ACC112 (cell line): ENCODE data around the gene C1orf210.

Experiments
- H2AFZ ChIP-seq: fragments of 200-600 bp; sonication (generic); one replicate; pipeline ENCODE4 v1.6.0; 2017; ENCODE audit warnings: antibody characterized with exemption, low read length; ENCODE audit not compliant: unreplicated experiment
- H3K27ac ChIP-seq: fragments of 200-600 bp; sonication (generic); 2 replicates; pipeline ENCODE4 v1.5.1; 2014; ENCODE audit warnings: low read depth, mild to moderate bottlenecking, antibody characterized with exemption, low read length, moderate library complexity
- H3K27me3 ChIP-seq: fragments of 200-600 bp; sonication (generic); 2 replicates; pipeline ENCODE4 v1.6.1; 2014; ENCODE audit warnings: mild to moderate bottlenecking, antibody characterized with exemption, low read length, moderate library complexity, mixed read lengths; ENCODE audit not compliant: insufficient read depth
- H3K36me3 ChIP-seq: fragments of 200-600 bp; sonication (generic); 2 replicates; pipeline ENCODE4 v1.6.1; 2016; ENCODE audit warnings: mild to moderate bottlenecking, antibody characterized with exemption, low read length, moderate library complexity, mixed read lengths; ENCODE audit not compliant: insufficient read depth
- H3K4me1 ChIP-seq: fragments of 200-600 bp; sonication (generic); one replicate; pipeline ENCODE4 v1.6.1; 2016; ENCODE audit warnings: low read length, mixed read lengths; ENCODE audit not compliant: insufficient read depth, unreplicated experiment, control insufficient read depth
- H3K4me3 ChIP-seq: fragments of 200-600 bp; sonication (generic); 2 replicates; pipeline ENCODE4 v1.5.1; 2014; ENCODE audit warnings: mild to moderate bottlenecking, low read depth, low read length
- H3K79me2 ChIP-seq: fragments of 200-600 bp; sonication (generic); one replicate; pipeline ENCODE4 v1.6.0; 2016; ENCODE audit warnings: low read length; ENCODE audit not compliant: control insufficient read depth, unreplicated experiment, insufficient read depth

The C1orf210 gene

DNA sequence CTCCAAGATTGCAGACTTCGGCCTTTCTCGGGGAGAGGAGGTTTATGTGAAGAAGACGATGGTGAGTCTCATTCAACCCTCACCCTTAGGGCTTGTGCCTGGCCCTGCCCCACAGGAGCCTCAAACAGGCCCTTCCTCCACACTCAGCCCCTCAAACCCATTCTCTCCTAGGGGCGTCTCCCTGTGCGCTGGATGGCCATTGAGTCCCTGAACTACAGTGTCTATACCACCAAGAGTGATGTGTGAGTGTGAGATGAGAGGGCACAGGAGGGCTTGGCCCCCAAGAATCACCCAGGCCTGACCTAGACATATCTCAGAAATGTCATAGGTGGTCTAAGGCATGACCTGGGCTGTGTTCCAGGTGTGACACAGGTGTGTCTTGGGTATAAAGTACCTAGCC, 33.9 kb upstream of the C1orf210 start:
- no peaks in the 10 kb centered on the region for H3K79me2 ChIP-seq
- H3K27ac ChIP-seq = no peak overlapping the region
- no peaks in the 10 kb centered on the region for H3K27me3 ChIP-seq
- no peak overlapping the region for H2AFZ ChIP-seq
- no peak overlapping the region for H3K4me3 ChIP-seq
- H3K4me1 ChIP-seq = no peaks in the 10 kb centered on the region
- no peaks in the 10 kb centered on the region for H3K36me3 ChIP-seq

DNA sequence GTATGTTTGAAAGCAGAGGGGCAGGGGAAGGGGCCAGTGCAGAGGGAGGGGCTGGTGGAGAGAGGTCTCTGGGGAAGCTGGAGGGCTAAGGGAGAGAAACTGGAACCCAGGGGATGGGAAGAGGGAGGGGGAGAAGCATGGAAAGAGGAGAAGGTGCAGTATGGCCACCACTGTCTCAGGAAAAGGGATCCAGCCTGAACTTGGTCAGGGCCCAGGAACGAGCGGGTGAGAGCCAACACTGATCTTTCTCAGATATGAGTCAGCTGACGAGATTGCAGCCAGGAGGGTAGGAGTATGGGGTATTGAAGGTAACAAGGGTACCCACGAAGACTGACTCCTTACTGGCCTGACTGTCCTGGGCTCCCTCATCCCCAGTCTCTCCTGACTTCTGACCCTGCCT, 33.5 kb upstream of the C1orf210 start:
- Histone ChIP-seq H3K4me1 (no peaks in the 10 kb centered on the region), H3K36me3 (no peaks in the 10 kb centered on the region), H3K27ac (no peak overlapping the region), H3K4me3 (no peak overlapping the region), H3K27me3 (no peaks in the 10 kb centered on the region), H3K79me2 (no peaks in the 10 kb centered on the region), H2AFZ (no peak overlapping the region)

DNA sequence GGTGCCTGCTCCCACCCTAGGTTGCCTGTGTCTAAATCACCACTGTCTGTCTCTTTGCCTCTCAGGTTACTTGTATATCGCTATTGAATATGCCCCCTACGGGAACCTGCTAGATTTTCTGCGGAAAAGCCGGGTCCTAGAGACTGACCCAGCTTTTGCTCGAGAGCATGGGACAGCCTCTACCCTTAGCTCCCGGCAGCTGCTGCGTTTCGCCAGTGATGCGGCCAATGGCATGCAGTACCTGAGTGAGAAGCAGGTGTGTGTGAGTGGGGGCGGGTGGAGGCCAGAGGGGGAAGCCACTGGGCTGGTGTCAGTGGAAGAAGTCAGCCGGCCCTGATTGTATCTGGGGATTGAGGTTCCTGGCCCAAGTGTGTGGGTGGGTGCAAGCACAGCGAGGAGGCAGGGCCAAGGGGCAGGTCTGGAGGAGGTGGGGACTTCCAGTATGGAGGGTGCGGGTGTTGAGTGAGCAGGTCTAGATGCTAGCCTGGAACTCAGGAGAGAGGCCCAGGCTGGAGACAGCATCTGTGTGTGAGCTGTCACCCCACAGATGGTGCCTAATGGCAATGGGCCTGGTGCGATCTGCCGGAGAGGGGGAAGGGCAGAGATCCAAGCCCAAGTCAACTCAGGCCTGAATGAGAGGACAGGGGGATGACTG, 32.6 kb upstream of the C1orf210 start:
- H3K27me3 ChIP-seq = no peaks in the 10 kb centered on the region
- no peaks in the 10 kb centered on the region for H3K79me2 ChIP-seq
- no peak overlapping the region for H2AFZ ChIP-seq
- no peak overlapping the region for H3K27ac ChIP-seq
- H3K36me3 ChIP-seq = no peaks in the 10 kb centered on the region
- no peaks in the 10 kb centered on the region for H3K4me1 ChIP-seq
- H3K4me3 ChIP-seq = no peak overlapping the region

DNA sequence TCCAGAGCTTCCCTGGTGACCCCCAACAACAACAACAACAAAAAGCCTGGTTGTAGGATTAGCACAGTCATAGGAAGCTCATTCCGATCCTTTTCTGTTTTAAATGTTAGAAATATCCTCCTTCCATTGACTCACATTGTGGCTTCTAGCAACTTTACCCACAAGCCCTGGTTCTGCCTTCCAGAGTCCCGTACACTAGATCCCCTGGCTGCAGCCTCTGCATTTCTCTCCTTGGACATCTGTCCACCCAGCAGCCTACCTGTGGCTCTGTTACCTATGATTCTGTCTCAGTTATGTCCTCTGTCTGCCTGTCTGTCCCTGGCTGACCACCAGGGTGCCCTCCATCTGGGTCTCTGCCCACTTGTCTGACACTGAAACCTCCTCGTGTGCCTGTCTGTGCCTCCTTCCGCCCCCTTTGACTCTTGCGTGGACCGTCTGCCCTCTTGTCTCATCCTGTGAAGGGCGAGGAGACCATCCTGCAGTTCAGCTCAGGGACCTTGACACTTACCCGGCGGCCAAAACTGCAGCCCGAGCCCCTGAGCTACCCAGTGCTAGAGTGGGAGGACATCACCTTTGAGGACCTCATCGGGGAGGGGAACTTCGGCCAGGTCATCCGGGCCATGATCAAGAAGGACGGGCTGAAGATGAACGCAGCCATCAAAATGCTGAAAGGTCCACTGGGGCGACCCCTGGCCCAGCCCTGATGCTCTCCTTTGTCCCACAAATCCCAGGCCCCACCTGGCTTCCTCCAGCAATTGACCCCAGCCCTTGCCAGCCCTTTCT, 31.5 kb upstream of the C1orf210 start:
- no peak overlapping the region for H2AFZ ChIP-seq
- no peaks in the 10 kb centered on the region for H3K79me2 ChIP-seq
- no peaks in the 10 kb centered on the region for H3K36me3 ChIP-seq

DNA sequence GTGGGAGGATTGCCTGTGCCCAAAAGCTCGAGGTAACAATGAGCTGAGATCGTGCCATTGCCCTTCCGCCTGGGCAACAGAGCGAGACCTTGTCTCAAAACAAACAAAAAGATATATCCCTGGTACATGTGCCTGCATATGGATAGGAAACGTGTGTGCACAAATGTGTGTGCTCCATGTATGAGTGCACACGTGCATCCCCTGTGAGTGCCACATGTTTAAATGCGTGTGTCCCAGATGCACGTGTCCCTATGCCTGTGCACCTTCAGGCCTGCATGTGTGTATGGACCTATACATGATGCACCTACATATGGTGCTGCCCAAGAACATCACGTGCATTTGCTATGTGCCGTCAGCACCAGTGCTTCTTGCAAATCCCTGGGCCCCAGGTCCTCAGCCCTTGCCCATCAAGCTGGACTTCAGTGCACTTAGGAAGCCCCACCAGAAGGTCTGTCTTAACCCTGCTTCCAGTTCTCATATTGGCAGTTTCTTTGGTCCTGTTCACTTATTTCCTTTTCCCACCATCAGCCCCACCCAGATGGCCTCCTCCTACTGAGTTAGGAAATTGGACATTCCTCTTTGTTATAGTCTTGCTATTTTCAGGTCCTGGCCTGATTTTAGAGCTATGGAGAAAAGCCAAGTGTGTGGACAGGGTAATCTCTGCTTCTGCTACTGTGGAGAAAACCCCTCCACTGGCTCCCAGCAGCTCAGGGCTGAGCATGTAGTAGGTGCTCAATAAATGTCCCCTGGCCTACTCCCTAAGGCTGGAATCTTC, 30.8 kb upstream of the C1orf210 start:
- Histone ChIP-seq H3K27ac (no peak overlapping the region), H3K4me1 (no peaks in the 10 kb centered on the region), H3K36me3 (no peaks in the 10 kb centered on the region), H3K4me3 (no peak overlapping the region), H3K79me2 (no peaks in the 10 kb centered on the region), H2AFZ (no peak overlapping the region), H3K27me3 (no peaks in the 10 kb centered on the region)

More for the DNA sequence above, 31.5 kb upstream of the C1orf210 start:
- H3K4me3 ChIP-seq = no peak overlapping the region
- no peaks in the 10 kb centered on the region for H3K27me3 ChIP-seq
- no peak overlapping the region for H3K27ac ChIP-seq
- no peaks in the 10 kb centered on the region for H3K4me1 ChIP-seq

DNA sequence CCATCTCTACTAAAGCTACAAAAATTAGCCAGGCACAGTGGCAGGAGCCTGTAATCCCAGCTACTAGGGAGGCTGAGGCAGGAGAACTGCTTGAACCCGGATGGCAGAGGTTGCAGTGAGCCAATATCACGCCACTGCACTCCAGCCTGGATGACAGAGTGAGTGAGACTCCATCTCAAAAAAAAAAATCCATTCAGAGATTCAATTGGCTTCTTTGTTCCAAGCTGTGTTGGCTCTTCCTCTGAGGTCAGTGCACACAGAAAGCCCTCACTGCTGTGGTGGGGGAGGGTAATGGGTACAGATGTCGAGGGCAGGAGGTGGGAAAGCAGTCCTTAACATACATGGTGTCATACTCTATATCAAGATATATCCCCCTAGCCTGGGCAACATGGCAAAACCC, 30.1 kb upstream of the C1orf210 start:
- Histone ChIP-seq H3K36me3 (no peaks in the 10 kb centered on the region), H3K79me2 (no peaks in the 10 kb centered on the region), H2AFZ (no peak overlapping the region), H3K27ac (no peak overlapping the region), H3K27me3 (no peaks in the 10 kb centered on the region), H3K4me3 (no peak overlapping the region), H3K4me1 (no peaks in the 10 kb centered on the region)

DNA sequence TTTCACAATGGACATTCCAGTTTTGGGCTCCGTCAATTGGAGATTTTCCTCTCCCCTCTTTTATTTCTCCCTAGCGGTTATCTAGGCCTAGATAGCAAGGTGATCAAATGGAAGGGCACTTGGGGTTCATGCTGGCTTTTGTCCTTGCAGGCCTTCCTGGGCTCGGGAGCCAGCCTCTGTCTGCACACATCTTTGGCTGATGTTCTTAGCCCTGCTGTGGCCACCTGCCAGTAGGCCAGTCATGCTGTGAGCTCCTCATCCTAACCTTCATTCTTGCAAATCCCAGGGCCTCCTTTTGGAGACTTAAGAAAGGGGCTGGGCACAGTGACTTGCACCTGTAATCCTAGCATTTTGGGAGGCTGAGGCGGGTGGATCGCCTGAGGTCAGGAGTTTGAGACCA, 28.9 kb upstream of the C1orf210 start:
- Histone ChIP-seq H3K27ac (no peak overlapping the region), H3K4me1 (no peaks in the 10 kb centered on the region), H3K36me3 (no peaks in the 10 kb centered on the region), H3K27me3 (no peaks in the 10 kb centered on the region), H3K79me2 (no peaks in the 10 kb centered on the region), H3K4me3 (no peak overlapping the region), H2AFZ (no peak overlapping the region)

DNA sequence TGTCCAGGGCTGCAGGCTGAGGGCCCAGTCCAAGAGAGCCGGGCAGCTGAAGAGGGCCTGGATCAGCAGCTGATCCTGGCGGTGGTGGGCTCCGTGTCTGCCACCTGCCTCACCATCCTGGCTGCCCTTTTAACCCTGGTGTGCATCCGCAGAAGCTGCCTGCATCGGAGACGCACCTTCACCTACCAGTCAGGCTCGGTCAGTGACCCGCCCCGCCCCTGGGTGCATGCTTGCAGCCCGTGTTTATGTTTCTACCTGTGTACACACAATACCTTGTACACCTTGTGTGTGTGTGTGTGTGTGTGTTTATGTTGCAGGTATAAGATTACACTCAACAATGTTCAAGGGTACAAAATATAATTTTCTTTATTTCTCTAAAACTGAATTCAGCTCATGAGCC, 28.4 kb upstream of the C1orf210 start:
- H3K27ac ChIP-seq = no peak overlapping the region
- H3K4me3 ChIP-seq = no peak overlapping the region
- no peaks in the 10 kb centered on the region for H3K36me3 ChIP-seq
- no peaks in the 10 kb centered on the region for H3K79me2 ChIP-seq
- no peaks in the 10 kb centered on the region for H3K4me1 ChIP-seq
- no peaks in the 10 kb centered on the region for H3K27me3 ChIP-seq
- H2AFZ ChIP-seq = no peak overlapping the region

DNA sequence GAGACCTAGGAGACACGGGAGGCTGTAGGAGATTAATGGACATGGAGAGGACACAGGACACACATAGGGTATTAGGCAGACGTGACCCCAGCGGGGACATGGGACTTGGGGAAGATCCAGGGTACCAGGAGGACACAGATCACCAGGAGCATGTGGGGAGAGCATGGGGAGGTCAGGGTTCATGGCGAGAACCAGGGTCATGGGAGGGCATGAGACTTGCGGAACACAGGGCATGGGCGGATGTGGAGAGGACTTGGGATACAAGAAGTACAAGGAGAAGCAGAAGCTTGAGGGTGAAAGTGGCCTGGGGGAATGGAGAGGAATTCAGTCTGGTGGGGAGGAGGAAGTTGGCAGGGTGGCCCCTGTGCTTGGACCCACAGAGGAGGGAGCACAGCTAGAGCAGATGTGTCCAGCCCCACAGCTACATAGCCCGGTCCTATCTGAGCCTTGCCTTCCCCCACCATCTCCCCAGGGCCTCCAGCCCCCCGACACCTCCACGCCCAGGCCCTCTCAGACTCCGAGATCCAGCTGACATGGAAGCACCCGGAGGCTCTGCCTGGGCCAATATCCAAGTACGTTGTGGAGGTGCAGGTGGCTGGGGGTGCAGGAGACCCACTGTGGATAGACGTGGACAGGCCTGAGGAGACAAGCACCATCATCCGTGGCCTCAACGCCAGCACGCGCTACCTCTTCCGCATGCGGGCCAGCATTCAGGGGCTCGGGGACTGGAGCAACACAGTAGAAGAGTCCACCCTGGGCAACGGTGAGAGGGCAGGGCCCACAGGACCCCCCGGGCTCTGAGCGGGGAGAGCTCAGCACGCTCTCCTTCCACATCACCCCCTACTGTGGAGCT, 27.5 kb upstream of the C1orf210 start:
- Histone ChIP-seq H3K79me2 (no peaks in the 10 kb centered on the region), H3K36me3 (no peaks in the 10 kb centered on the region), H3K4me3 (no peak overlapping the region), H3K4me1 (no peaks in the 10 kb centered on the region), H2AFZ (no peak overlapping the region), H3K27me3 (no peaks in the 10 kb centered on the region), H3K27ac (no peak overlapping the region)

DNA sequence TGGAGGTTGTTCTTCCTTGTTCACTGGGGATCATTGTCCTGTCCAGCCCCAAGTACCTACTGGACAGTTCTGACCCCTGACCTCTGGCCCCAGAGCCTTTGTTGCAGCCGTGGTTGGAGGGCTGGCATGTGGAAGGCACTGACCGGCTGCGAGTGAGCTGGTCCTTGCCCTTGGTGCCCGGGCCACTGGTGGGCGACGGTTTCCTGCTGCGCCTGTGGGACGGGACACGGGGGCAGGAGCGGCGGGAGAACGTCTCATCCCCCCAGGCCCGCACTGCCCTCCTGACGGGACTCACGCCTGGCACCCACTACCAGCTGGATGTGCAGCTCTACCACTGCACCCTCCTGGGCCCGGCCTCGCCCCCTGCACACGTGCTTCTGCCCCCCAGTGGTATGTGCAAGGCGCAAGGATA, 26.8 kb upstream of the C1orf210 start:
- Histone ChIP-seq H3K36me3 (no peaks in the 10 kb centered on the region), H2AFZ (no peak overlapping the region), H3K27me3 (no peaks in the 10 kb centered on the region), H3K4me3 (no peak overlapping the region), H3K27ac (no peak overlapping the region), H3K79me2 (no peaks in the 10 kb centered on the region), H3K4me1 (no peaks in the 10 kb centered on the region)
